H1 (cell line): ENCODE measurements around the gene PTBP3. TPM values are rescaled to one million over a fixed set of nuclear protein-coding genes. Genes with fewer than 3 reads are reported as not detected.

ENCODE experiments used
- EZH2 ChIP-seq: fragments of 200-600 bp; sonication (generic); IDR thresholded peaks from 2 replicates; pipeline ENCODE4 v1.7.1; 2012; ENCODE audit warnings: low read depth, mild to moderate bottlenecking, moderate library complexity, low read length, inconsistent platforms; ENCODE audit not compliant: severe bottlenecking
- KDM4A ChIP-seq: IDR thresholded peaks from one replicate; pipeline ENCODE4 v1.7.1; 2012; ENCODE audit warnings: low read depth, mild to moderate bottlenecking, moderate library complexity, low read length, inconsistent platforms; ENCODE audit not compliant: severe bottlenecking
- POU5F1 ChIP-seq: IDR thresholded peaks from 2 replicates; pipeline ENCODE4 v1.6.1; 2011; ENCODE audit warnings: low read depth, mild to moderate bottlenecking, low read length, moderate library complexity
- TBP ChIP-seq: IDR thresholded peaks from 2 replicates; pipeline ENCODE4 v1.6.1; 2011; ENCODE audit warnings: low read depth, low read length, improper control_type of control experiment
- YY1 ChIP-seq: IDR thresholded peaks from 2 replicates; pipeline ENCODE4 v1.6.1; 2011; ENCODE audit warnings: low read depth, mild to moderate bottlenecking, low read length
- polyA plus RNA-seq, 7 experiments: library from polyadenylated mRNA; depleted of rRNA in 3 of 7; stranded (reverse) in 5 of 7; unstranded in 2 of 7; fragments of >200 nt in 5 of 7; fragments of 200-250 nt in 2 of 7; gene quantifications; 1 replicate in 5 of 7; 2 replicates in 1 of 7; 4 replicates in 1 of 7; pipeline versions ENCODE4 v1.2.1 to v1.2.3, GENCODE V29; 2011 to 2013; ENCODE audit warnings: missing spikeins in 2 of 7, mixed read lengths in 2 of 7
- total RNA-seq: library from RNA; stranded (reverse); fragmentation: NEBNext Ultra II Directional; extraction: Animal tissue kit (Norgen Biotek cat#: 25700); gene quantifications from 2 replicates; pipeline ENCODE4 v1.2.1, GENCODE V29; 2021
- TF ChIP-seq, protein P1 (sequence below): IDR thresholded peaks from 2 replicates; pipeline ENCODE4 v1.6.1; 2011; ENCODE audit warnings: low read length, improper control_type of control experiment

PTBP3 gene
- total and polyA plus RNA-seq, 2 of the 8 experiments (the other 6 are each of a cell fraction or from before 2014, with no cell fraction given): 51.0 to 124 TPM

DNA sequence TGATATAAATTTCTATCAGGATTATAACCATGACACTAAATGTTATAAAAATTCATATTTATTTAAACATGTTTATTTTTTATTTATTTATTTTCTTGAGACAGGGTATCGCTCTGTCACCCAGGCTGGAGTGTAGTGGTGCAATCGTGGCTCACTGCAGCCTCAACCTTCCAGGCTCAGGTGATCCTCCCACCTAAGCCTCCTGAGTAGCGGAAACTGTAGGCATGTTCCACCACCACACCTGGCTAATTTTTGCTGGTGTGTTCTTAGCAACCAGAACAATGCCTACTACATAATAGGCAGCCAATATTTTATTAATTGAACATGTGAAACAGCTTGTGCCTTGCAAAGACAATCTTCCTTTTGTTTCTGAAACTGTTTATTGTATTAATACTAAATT is 6.5 kb upstream of the PTBP3 start (continued):
- TF ChIP-seq, protein P1, sequence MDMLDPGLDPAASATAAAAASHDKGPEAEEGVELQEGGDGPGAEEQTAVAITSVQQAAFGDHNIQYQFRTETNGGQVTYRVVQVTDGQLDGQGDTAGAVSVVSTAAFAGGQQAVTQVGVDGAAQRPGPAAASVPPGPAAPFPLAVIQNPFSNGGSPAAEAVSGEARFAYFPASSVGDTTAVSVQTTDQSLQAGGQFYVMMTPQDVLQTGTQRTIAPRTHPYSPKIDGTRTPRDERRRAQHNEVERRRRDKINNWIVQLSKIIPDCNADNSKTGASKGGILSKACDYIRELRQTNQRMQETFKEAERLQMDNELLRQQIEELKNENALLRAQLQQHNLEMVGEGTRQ: no peak
- TF ChIP-seq POU5F1 (no peak), EZH2 (no peak), TBP (no peak), YY1 (no peak), KDM4A (no peak)
- TF ChIP-seq, all 59 proteins: peak for 0
